GM10847 (cell line): Measurements from ENCODE around the gene SPOCK3.

Experiments
- POLR2A ChIP-seq: IDR thresholded peaks from 2 replicates; pipeline ENCODE4 v1.6.1; 2011; ENCODE audit not compliant: insufficient read length; ENCODE audit errors: extremely low read depth

Gene SPOCK3

DNA sequence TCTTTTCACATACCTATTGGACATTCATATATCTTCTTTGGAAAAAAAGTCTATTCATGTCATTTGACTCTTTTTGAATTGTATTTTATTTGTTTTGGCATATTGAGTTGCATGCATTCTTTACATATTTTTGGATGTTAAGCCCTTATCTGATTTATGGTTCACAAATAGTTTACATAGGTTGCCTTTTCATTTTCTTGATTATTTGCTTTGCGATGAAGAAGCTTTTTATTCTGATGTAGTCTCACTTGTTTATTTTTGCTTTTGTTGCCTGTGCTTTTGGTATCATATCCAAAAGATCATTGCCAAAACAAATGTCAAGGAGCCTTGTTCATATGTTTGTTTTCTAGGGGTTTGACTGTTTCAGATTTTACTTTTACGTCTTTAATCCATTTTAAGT, 43.9 kb downstream of the SPOCK3 start:
- TF ChIP-seq POLR2A: no peak

DNA sequence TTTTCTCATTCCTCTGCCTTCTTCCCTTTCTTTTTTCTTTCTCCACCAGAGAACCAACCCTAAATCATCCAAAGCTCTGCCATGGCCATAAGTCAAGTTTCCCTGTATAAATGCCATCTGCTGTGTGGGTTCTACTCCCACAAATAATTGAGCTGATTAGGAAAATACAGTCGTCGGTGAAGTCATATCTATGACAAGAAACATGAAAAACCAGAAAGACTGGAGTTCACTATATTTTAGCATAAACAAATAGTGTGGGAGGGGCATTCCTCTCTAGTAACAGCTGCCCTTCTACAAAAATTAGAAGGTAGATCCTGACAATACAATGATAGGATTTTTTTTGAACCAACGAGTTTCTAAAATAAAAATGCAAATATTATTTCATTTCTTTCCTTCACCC, 48.8 kb downstream of the SPOCK3 start:
- no peak for TF ChIP-seq POLR2A

DNA sequence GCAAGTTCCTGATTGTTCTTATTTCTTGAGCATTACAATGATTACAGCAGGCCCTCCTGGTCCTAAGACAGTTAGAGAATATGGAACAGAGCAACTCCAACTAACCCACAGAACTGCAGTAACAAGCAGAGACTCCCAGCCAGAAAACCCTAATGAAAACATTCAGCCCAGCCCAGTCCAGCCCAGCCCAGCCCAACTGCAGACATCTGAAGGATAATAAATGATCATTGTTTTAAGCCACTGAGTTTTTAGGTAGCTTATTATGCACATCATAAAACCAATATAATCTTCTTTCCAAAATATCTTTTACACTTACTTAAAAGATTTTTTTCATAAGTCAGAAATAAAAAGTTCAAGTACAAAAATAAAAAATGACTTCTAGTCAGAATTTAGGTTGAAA, 51.3 kb downstream of the SPOCK3 start:
- TF ChIP-seq POLR2A: no peak

DNA sequence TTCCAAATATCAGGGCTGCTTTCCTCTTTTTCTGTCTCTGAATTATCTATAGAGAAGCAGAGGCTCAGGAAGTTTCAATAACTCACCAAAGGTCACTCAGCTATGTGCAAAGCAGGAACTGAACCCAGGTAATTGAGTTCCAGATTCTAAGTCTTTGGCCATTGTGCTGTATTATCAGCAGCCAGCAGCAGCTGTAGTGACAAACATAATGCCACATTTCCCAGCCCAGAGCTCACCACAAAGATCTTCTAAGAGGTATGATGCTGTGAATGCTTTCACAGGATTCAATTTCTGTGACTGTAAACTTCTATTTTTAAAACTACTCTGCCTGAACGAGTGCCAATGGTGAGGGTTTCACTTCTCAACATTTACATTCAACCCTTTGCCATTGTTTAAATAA, 56.4 kb downstream of the SPOCK3 start:
- TF ChIP-seq POLR2A: no peak

DNA sequence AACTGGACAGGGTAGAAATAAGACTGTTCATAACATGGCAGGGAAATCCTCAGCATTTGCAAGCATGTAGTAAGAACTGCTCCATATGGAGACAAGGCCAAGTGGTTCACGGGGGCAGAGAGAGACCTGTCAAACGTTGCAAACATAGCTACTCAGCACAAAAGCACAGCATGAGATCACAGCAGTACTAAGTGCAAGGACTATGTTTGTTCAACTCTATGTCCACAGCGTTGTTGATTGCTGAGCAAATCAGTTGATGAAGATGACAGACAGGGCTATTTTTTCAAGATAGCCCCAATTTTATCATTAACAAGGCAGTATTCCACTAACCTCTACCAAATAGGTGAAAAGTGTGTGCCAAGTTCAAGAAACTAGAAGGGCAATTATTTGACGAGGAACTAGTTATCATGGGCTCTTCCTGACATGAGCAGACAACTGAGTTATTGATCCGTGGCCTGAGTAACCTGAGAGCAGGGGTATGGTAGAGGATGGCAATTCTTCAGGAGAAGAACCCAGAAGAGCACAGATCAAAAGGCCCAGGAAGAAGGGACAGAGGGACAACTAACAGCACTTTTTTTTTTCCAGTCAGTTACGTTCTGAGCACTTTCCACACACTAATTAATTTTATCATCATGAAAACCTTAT, 57.4 kb downstream of the SPOCK3 start:
- no peak for TF ChIP-seq POLR2A

DNA sequence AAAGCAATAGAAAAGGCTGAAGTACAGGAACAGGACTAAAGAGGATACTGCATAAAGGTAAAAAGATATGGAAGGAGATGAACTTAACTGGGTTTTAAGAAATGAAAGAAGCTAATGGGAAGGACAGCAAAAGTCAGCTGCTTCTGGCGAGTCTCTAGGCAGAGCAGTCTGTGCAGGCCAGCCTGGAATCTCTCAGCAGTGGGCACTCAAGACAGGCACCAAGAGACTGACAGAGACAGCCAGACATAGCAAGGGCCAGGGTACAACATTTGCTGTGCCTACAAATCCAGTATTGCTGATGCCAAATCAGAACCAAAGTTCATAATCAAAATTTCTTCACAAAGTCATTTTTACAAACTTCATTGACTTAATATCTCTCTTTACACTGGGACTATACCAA, 62.4 kb downstream of the SPOCK3 start:
- TF ChIP-seq POLR2A: no peak

DNA sequence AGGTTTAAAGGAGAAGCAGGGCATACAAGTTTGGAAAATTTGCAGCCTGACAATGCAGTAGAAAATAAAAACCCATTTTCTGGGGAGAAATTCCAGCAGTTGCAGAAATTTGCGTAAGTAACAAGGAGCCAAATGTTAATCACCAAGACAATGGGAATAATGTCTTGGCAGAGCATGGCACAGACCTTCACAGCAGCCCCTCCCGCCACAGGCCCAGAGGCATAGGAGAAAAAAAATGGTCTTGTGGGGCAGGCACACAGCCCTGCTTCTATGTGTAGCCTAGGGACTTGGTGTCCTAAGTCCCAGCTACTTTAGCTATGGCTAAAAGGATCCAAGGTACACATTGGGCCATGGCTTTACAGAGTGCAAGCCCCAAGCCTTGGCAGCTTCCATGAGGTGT, 65.7 kb downstream of the SPOCK3 start:
- TF ChIP-seq POLR2A: no peak

DNA sequence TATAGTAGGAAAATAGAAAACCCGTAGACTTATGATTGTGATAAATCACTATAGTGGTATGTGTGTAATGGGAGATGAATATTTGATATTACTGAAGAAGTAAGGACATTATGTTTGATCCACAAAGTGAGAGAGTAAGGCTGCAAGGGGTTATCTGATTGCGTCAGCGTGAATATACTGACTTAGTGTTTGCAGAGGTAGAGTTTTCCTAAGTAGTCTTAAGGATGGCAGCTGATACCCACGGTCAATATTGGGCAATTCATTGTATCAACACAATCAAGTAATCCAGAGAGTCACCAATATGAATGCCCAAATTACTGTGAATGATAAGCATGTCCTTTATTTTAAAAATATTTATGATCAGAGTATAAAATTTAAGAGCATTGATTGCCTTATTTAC, 83.7 kb downstream of the SPOCK3 start:
- TF ChIP-seq POLR2A: no peak

DNA sequence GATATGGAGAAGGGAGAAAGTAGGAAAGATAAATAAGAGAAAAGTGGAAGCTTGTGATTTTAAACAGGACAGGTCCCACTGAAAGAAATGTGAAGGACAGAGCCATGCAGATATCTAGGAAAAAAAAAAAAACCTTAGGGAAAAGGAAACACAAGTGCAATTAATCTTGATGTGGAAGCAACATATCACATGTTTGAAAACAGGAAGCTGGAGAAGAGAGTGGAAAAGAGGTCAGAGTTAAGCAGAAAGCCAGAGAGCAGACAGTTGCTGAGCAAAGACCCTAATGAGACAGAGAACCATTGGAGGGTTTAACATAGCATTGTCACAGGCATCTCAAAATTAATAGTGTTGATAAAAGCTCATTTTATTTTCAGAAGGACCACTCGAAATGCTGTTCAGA, 89.7 kb downstream of the SPOCK3 start:
- TF ChIP-seq POLR2A: no peak

DNA sequence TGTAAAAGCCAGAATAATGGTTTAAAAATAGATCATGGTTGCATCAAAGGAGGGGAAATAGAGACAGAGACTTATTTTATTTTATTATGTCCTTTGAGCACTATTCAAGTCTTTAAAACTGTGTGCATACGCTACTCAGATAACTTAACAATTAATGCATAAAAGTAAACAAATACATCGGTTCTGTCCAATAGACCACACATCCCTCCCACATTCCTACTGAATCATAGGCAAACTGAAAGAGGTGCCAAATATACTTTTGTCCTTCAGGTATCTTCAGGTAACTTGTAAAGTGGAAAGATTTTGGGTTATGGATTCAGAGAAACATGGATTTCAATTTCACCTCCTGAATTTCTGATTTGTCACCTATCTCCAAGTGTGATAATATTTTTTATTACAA, 91.3 kb downstream of the SPOCK3 start:
- TF ChIP-seq POLR2A: no peak

DNA sequence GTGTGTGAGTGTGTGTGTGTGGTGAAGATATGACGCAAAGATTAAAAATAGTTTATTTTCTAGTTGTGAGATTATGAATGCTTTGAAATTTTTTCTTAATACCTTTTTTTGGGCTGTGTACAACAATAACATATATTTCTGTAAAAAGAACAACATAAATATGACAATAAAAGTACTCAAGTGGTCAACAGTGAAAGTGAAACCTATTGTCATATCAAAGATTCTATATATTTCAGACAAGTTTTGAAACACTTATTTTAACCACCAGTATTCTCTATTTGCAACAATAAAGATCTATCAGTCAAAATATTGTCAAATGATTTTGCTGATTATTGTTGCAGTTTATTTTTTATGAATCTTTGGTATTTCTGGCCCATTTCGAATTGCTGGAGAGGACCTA, 98.0 kb downstream of the SPOCK3 start:
- TF ChIP-seq POLR2A: no peak

DNA sequence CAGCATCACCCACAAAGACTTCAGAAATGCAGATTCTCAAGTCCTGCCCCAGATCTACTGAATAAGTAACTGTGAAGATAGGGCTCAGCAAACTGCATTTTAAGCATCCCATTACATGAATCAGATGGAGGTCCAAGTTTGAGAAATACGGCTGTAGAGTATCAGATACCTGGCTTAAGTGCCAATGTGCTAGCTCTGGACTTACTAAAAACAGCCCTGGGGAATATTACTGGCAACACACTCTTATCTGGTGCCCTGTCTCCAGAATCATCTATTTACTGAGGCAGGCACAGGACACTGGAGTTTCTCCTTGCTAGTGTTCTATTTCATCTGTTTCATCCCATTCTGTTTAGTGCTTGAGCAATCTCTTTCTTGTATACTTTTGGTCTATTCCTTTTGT, 105.1 kb downstream of the SPOCK3 start:
- no peak for TF ChIP-seq POLR2A

DNA sequence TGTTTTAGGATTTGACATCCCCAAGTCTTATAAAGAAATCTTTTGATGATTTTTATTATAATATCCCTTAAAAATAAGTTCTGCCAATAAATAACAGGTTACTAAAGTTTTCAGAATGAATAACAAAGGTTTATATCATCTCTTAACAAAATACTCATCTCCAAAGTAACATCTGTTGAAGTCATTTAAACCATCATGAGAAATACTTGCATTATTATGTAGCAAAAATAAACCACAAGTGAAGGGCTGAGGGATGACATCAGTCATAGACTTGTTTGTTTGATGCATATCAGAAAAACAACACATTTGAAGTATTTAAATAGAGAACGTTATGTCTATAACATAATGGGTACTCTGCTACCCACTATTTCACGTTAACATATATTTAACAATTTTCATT, 114.9 kb downstream of the SPOCK3 start:
- TF ChIP-seq POLR2A: no peak

DNA sequence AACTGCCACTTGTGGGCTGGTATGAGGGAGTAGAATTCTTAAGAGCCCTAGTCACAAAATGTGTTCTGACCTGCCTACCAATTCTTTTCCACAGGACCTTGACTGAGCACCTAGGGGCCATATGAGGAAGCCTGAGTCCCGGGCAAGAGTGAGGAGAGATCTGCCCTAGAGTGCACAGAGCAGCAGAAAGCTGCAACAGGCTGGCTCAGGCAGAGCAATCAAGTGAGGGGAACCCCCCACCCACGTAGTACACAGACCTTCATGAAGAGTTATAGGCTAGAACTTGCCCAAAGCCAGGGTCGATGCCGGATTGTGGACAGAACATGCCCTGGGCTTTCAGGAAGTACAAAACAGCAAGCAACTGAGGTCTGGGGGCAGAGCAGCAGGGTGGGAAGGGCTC, 117.0 kb downstream of the SPOCK3 start:
- no peak for TF ChIP-seq POLR2A

DNA sequence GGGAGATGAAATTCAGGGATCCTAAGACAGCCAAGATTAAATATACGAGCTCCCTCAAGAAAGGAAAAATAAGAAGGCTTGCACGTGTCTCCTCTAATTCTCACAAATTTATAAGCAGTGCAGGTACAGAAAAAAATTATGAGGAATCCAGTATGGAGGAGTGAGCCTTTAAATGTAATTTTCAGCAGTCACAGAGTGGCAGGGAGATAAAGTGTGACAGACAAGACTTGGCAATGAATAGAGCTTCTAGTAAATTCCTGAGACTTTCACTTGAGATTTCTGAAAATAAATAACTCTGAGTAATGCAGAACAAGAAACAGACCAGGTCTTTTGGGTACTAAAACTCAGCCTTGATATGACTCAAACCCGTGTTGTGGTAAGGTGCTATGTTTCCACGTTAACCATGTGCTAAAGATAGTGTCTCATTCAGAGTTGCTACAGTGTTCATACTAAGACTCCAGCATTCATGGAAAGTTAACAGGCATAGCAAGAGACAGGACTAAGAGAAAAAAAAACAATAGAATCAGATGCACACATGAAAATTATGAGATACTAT, 119.8 kb downstream of the SPOCK3 start:
- no peak for TF ChIP-seq POLR2A

DNA sequence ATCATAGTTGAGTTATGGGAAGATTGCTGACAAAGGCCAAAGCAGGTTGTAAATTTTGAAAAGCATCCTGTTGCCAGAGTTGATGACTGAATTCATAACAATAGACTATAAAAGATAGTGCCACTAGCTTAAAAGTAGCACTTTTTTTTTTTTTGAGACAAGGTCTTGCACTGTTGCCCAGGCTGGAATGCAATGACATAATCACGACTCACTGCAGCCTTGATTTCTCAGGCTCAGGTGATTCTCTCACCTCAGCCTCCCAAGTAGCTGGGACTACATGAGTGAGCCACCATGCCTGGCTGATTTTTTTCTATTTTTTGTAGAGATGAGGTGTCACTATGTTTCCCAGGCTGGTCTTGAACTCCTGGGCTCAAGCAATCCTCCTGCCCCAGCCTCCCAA, 122.7 kb downstream of the SPOCK3 start:
- TF ChIP-seq POLR2A: no peak

DNA sequence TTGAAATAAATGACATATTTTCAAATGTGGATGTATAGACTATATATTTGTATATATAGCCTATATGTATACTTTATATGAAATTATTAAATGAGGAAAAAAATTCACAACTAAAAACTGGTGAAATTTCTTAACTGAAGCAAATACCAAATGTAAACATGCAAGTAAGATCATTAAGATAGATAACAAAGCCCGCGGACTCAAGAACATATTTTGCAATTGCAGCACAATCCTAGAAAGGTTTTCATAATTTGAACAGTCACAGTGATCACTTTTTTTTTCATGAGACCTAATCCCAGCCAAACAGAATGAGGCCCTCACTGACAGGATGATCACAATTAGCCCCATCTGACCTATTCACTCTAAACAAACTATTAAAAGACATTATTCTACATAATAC, 123.2 kb downstream of the SPOCK3 start:
- TF ChIP-seq POLR2A: no peak
